Measurements from ENCODE around the gene TGFBI. TPM values are rescaled to one million over a fixed set of nuclear protein-coding genes. Genes with fewer than 3 reads are reported as not detected.

The TGFBI gene
- total and polyA plus RNA-seq, 2 donors from 2014 or later, result 36.4 to 78.5 TPM

DNA sequence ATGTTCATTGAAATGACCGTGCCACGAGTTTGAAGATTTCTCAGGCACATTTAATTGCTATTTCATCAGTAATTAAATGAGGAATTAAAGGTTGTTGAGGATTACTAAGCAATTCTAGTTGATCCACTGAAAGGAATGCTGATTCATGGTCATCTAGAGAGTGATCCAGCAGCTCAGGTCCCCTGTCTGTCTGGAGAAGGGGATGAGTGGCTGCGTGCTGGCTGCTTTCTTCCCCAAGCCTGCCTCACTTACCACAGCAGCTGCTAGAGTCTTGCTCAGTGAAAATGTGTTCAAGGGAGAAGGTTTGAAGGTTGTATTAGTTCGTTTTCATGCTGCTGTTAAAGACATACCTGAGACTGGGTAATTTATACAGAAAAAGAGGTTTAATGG is 7.8 kb upstream of the TGFBI start:
- Histone ChIP-seq H3K4me3 (ENCODE audit: low read length in 3 of 3) (no peak overlapping the region), H3K9me3 (ENCODE audit: control insufficient read depth in 2 of 3, insufficient read depth in 1 of 3, low read length in 3 of 3) (no peaks in the 10 kb centered on the region), H3K27ac (ENCODE audit: low read depth in 2 of 2, low read length in 2 of 2) (no peak overlapping the region), H3K4me1 (ENCODE audit: control insufficient read depth in 2 of 3, insufficient read depth in 2 of 3, low read depth in 1 of 3, low read length in 3 of 3) (peaks cover 0 to 5% (median 0%) of the 10 kb centered on the region in 3 donors), H3K27me3 (ENCODE audit: control insufficient read depth, insufficient read depth, low read length) (no peaks in the 10 kb centered on the region), H3K36me3 (ENCODE audit: control insufficient read depth in 2 of 3, insufficient read depth in 3 of 3, low read length in 3 of 3) (no peaks in the 10 kb centered on the region), H3K9ac (ENCODE audit: low read length in 3 of 3) (no peak overlapping the region)
- no peak for FAIRE-seq
- intact Hi-C loops (cut with DNase I), result no loop called here
- TF ChIP-seq, protein P1, sequence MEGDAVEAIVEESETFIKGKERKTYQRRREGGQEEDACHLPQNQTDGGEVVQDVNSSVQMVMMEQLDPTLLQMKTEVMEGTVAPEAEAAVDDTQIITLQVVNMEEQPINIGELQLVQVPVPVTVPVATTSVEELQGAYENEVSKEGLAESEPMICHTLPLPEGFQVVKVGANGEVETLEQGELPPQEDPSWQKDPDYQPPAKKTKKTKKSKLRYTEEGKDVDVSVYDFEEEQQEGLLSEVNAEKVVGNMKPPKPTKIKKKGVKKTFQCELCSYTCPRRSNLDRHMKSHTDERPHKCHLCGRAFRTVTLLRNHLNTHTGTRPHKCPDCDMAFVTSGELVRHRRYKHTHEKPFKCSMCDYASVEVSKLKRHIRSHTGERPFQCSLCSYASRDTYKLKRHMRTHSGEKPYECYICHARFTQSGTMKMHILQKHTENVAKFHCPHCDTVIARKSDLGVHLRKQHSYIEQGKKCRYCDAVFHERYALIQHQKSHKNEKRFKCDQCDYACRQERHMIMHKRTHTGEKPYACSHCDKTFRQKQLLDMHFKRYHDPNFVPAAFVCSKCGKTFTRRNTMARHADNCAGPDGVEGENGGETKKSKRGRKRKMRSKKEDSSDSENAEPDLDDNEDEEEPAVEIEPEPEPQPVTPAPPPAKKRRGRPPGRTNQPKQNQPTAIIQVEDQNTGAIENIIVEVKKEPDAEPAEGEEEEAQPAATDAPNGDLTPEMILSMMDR (IDR thresholded peaks at IDR 0.05; ENCODE audit: borderline replicate concordance, extremely low read depth, insufficient read depth), result no peak
- DNase-seq, result no peak

DNA sequence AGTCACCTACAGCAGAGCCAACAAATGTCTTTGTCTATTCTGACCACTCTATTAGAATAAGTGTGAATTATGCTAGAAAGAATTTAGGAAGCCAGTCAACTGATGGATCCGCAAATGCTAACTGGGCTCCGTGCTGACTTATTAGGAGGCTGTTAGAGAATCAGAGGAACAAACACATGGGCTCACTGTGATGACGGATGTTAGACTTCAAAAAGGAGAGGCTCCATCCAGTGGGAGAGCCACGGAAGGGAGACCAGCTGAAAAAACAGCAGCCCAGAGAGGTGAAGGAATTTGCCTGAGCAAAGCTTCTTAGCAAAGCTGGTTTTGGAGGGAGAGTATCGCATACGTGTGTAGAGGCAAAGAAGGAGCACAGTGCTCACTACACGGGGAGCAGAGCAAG is 5.8 kb upstream of the TGFBI start:
- TF ChIP-seq, protein P1 (IDR thresholded peaks at IDR 0.05; ENCODE audit: borderline replicate concordance, extremely low read depth, insufficient read depth), result no peak
- Histone ChIP-seq H3K36me3 (ENCODE audit: control insufficient read depth in 2 of 3, insufficient read depth in 3 of 3, low read length in 3 of 3) (no peaks in the 10 kb centered on the region), H3K9me3 (ENCODE audit: control insufficient read depth in 2 of 3, insufficient read depth in 1 of 3, low read length in 3 of 3) (no peaks in the 10 kb centered on the region), H3K4me1 (ENCODE audit: control insufficient read depth in 2 of 3, insufficient read depth in 2 of 3, low read depth in 1 of 3, low read length in 3 of 3) (peaks cover 0 to 5% (median 2%) of the 10 kb centered on the region in 3 donors), H3K27me3 (ENCODE audit: control insufficient read depth, insufficient read depth, low read length) (no peaks in the 10 kb centered on the region), H3K27ac (ENCODE audit: low read depth in 2 of 2, low read length in 2 of 2) (no peak overlapping the region), H3K9ac (ENCODE audit: low read length in 3 of 3) (no peak overlapping the region), H3K4me3 (ENCODE audit: low read length in 3 of 3) (no peak overlapping the region)
- no peak for DNase-seq
- intact Hi-C loops (cut with DNase I), result no loop called here
- FAIRE-seq, result no peak

DNA sequence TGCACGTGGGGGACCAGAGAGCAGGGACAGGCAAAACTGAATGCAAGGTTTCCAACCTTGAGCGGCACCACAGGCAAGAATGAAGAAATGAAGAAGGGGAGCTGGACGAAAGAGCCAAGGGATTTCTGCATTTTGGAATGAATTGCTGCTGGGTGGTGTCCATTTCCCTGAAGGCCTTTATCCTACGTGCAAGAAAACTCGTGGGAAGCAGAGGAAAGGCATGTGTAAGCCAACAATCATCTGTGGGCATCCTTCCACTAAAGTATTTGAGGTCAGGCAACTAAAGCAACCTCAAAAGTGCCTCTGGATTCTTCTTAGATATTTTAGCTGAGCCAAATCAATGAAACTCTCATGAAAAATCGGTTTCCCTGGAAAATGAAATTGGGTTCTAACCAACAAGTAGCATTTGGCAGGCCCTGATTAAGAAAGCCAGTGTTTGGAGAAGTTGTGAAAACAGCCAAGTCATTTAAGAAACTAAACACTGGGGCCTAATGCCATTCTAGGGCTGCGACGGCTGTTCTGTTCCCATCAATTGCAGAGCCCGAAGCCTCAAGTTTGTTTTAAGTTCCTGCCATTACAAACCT is 4.7 kb upstream of the TGFBI start:
- TF ChIP-seq, protein P1 (IDR thresholded peaks at IDR 0.05; ENCODE audit: borderline replicate concordance, extremely low read depth, insufficient read depth), result no peak
- FAIRE-seq (no peak), DNase-seq (no peak)
- H3K27me3 ChIP-seq (ENCODE audit: control insufficient read depth, insufficient read depth, low read length), result no peaks in the 10 kb centered on the region
- H3K9ac ChIP-seq (ENCODE audit: low read length in 3 of 3), result no peak overlapping the region
- intact Hi-C loops (cut with DNase I), result no loop called here
- no peak overlapping the region for H3K4me3 ChIP-seq (ENCODE audit: low read length in 3 of 3)
- no peaks in the 10 kb centered on the region for H3K9me3 ChIP-seq (ENCODE audit: control insufficient read depth in 2 of 3, insufficient read depth in 1 of 3, low read length in 3 of 3)
- no peaks in the 10 kb centered on the region for H3K36me3 ChIP-seq (ENCODE audit: control insufficient read depth in 2 of 3, insufficient read depth in 3 of 3, low read length in 3 of 3)
- H3K4me1 ChIP-seq (ENCODE audit: control insufficient read depth in 2 of 3, insufficient read depth in 2 of 3, low read depth in 1 of 3, low read length in 3 of 3), result peaks cover 0 to 8% (median 3%) of the 10 kb centered on the region in 3 donors
- H3K27ac ChIP-seq (ENCODE audit: low read depth in 2 of 2, low read length in 2 of 2), result no peak overlapping the region

DNA sequence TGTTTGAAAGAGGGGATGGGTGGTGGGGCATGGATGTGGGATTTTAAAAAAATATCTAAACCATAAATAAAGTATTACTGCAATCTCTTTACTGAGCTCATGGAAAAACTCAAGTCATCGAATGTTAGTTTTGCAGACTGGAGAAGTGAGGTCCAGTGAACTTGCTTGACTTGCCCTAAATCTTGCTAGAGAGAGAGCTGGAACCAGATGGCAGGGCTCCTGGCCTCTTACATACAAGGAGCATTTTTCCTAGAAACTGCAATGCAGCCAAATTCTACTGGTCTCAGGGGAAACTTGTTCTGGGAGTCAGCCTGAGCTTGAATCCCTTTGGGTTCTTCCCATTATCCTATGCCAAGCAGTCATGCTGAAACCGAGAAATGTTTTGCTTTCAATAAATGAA is 2.9 kb upstream of the TGFBI start:
- H3K4me1 ChIP-seq (ENCODE audit: control insufficient read depth in 2 of 3, insufficient read depth in 2 of 3, low read depth in 1 of 3, low read length in 3 of 3), result peaks cover 0 to 9% (median 0%) of the 10 kb centered on the region in 3 donors
- DNase-seq (peak in 3 of 5 donors; percentile 48 to 92 (median 70)), FAIRE-seq (no peak)
- intact Hi-C loops (cut with DNase I), result no loop called here
- no peaks in the 10 kb centered on the region for H3K36me3 ChIP-seq (ENCODE audit: control insufficient read depth in 2 of 3, insufficient read depth in 3 of 3, low read length in 3 of 3)
- H3K27ac ChIP-seq (ENCODE audit: low read depth in 2 of 2, low read length in 2 of 2), result peak overlapping the region; percentile 43 to 72
- no peak overlapping the region for H3K4me3 ChIP-seq (ENCODE audit: low read length in 3 of 3)
- no peaks in the 10 kb centered on the region for H3K9me3 ChIP-seq (ENCODE audit: control insufficient read depth in 2 of 3, insufficient read depth in 1 of 3, low read length in 3 of 3)
- TF ChIP-seq, protein P1 (IDR thresholded peaks at IDR 0.05; ENCODE audit: borderline replicate concordance, extremely low read depth, insufficient read depth), result no peak
- H3K9ac ChIP-seq (ENCODE audit: low read length in 3 of 3), result no peak overlapping the region
- H3K27me3 ChIP-seq (ENCODE audit: control insufficient read depth, insufficient read depth, low read length), result no peaks in the 10 kb centered on the region
